ENCODE data around the gene MSL3. TPM values are rescaled to one million over a fixed set of nuclear protein-coding genes. Genes with fewer than 3 reads are reported as not detected.

The MSL3 gene
- total and polyA plus RNA-seq, 8 donors, result 13.6 to 44.0 (median 27.2) TPM

- no peak overlapping the region for H3K27ac ChIP-seq
- no peaks in the 10 kb centered on the region for H3K4me1 ChIP-seq
- no peak overlapping the region for H3K4me3 ChIP-seq
- H3K27me3 ChIP-seq, result no peaks in the 10 kb centered on the region
- DNase-seq, result no peak
- TF ChIP-seq POLR2AphosphoS5 (IDR thresholded peaks at IDR 0.05) (no peak), EP300 (IDR thresholded peaks at IDR 0.05) (no peak), POLR2A (IDR thresholded peaks at IDR 0.05) (no peak), CTCF (IDR thresholded peaks at IDR 0.05) (no peak)
- WGBS, 5 donors, result 63 to 93% (median 83%) methylated on average over 3 of the region's 3 CpGs
- intact Hi-C loops (cut with DNase I; ENCODE audit: low total_unique reads), result no loop called here
- H3K9me3 ChIP-seq, result no peaks in the 10 kb centered on the region
- no peaks in the 10 kb centered on the region for H3K36me3 ChIP-seq
Measured at GRCh38 chrX:11740794-11741193, 17.2 kb upstream of the MSL3 start.

- intact Hi-C loops (cut with DNase I; ENCODE audit: low total_unique reads), result no loop called here
- TF ChIP-seq POLR2A (IDR thresholded peaks at IDR 0.05) (no peak), CTCF (IDR thresholded peaks at IDR 0.05) (no peak), EP300 (IDR thresholded peaks at IDR 0.05) (no peak), POLR2AphosphoS5 (IDR thresholded peaks at IDR 0.05) (no peak)
Measured at GRCh38 chrX:11741574-11741973, 16.5 kb upstream of the MSL3 start.

GRCh38 chrX:11745881-11746280, 12.2 kb upstream of the MSL3 start:
- no peak overlapping the region for H3K4me3 ChIP-seq
- no peaks in the 10 kb centered on the region for H3K9me3 ChIP-seq
- intact Hi-C loops (cut with DNase I; ENCODE audit: low total_unique reads), result no loop called here
- H3K27me3 ChIP-seq, result no peaks in the 10 kb centered on the region
- H3K27ac ChIP-seq, result no peak overlapping the region
- TF ChIP-seq POLR2A (IDR thresholded peaks at IDR 0.05) (no peak), CTCF (IDR thresholded peaks at IDR 0.05) (no peak), EP300 (IDR thresholded peaks at IDR 0.05) (no peak), POLR2AphosphoS5 (IDR thresholded peaks at IDR 0.05) (no peak)
- H3K36me3 ChIP-seq, result no peaks in the 10 kb centered on the region
- H3K4me1 ChIP-seq, result no peaks in the 10 kb centered on the region
- no peak for DNase-seq
- WGBS, 5 donors, result 61 to 75% (median 69%) methylated on average over 2 of the region's 2 CpGs

More at GRCh38 chrX:11741574-11741973, 16.5 kb upstream of the MSL3 start:
- no peak for DNase-seq
- Histone ChIP-seq H3K9me3 (no peaks in the 10 kb centered on the region), H3K27ac (no peak overlapping the region), H3K4me3 (no peak overlapping the region), H3K4me1 (no peaks in the 10 kb centered on the region), H3K27me3 (no peaks in the 10 kb centered on the region), H3K36me3 (no peaks in the 10 kb centered on the region)
- WGBS, 5 donors, result 29 to 72% (median 38%) methylated on average over 2 of the region's 2 CpGs

GRCh38 chrX:11750046-11750445, 8.0 kb upstream of the MSL3 start:
- 29 to 50% (median 47%) methylated on average over 4 of the region's 4 CpGs for WGBS, 5 donors
- no peaks in the 10 kb centered on the region for H3K9me3 ChIP-seq
- DNase-seq, result peak in 1 of 2 donors; percentile 46
- H3K36me3 ChIP-seq, result no peaks in the 10 kb centered on the region
- H3K27ac ChIP-seq, result no peak overlapping the region
- TF ChIP-seq POLR2A (IDR thresholded peaks at IDR 0.05), result no peak
- TF ChIP-seq EP300 (IDR thresholded peaks at IDR 0.05), result no peak
- no peak for TF ChIP-seq POLR2AphosphoS5 (IDR thresholded peaks at IDR 0.05)
- no peak for TF ChIP-seq CTCF (IDR thresholded peaks at IDR 0.05)
- intact Hi-C loops (cut with DNase I; ENCODE audit: low total_unique reads), result no loop called here
- H3K27me3 ChIP-seq, result no peaks in the 10 kb centered on the region
- H3K4me1 ChIP-seq, result no peaks in the 10 kb centered on the region
- H3K4me3 ChIP-seq, result no peak overlapping the region

All from stomach (tissue), 9 donors.